A549 (cell line): ENCODE measurements around the gene ABCA13.

Experiments
- BHLHE40 ChIP-seq: IDR thresholded peaks from 2 replicates; pipeline ENCODE4 v1.6.1; 2012; ENCODE audit warnings: low read depth, low read length, inconsistent platforms
- CHD2 ChIP-seq: fragments of 150-350 bp; IDR thresholded peaks from 2 replicates; pipeline ENCODE4 v1.6.1; 2014; ENCODE audit warnings: low read length; ENCODE audit not compliant: partially characterized antibody
- CTCF ChIP-seq: fragments of >200 bp; sonication (Bioruptor Twin); formaldehyde crosslinking; IDR thresholded peaks from 3 replicates; pipeline ENCODE4 v1.5.1; 2016
- KDM1A ChIP-seq: fragments of 200-600 bp; sonication (generic); IDR thresholded peaks from 2 replicates; pipeline ENCODE4 v1.6.1; 2016; ENCODE audit warnings: low read depth, mild to moderate bottlenecking
- MAZ ChIP-seq: fragments of 150-350 bp; IDR thresholded peaks from 2 replicates; pipeline ENCODE4 v1.6.1; 2014; ENCODE audit warnings: antibody characterized with exemption, low read depth, low read length, borderline replicate concordance
- NPAS2 ChIP-seq: fragments of 250-450 bp; sonication (Bioruptor Pico); IDR thresholded peaks from 2 replicates; pipeline ENCODE4 v1.8.0; 2022; ENCODE audit warnings: mild to moderate bottlenecking, moderate library complexity, borderline replicate concordance
- NR3C1 ChIP-seq: fragments of >200 bp; sonication (Bioruptor Twin); formaldehyde crosslinking; IDR thresholded peaks from 3 replicates; pipeline ENCODE4 v1.6.1; 2017
- PHF8 ChIP-seq: fragments of 200-600 bp; sonication (generic); IDR thresholded peaks from 2 replicates; pipeline ENCODE4 v1.6.1; 2016; ENCODE audit warnings: low read depth, mild to moderate bottlenecking, antibody characterized with exemption, moderate library complexity, borderline replicate concordance
- POLR2A ChIP-seq: IDR thresholded peaks from 2 replicates; pipeline ENCODE4 v1.6.1; 2012; ENCODE audit warnings: mild to moderate bottlenecking, low read length
- RARB ChIP-seq: fragments of 250-450 bp; sonication (Bioruptor Pico); IDR thresholded peaks from 2 replicates; pipeline ENCODE4 v1.8.0; 2021; ENCODE audit warnings: mild to moderate bottlenecking, moderate library complexity
- USF2 ChIP-seq: fragments of 450-650 bp; IDR thresholded peaks from 2 replicates; pipeline ENCODE4 v1.6.1; 2014; ENCODE audit warnings: antibody characterized with exemption
- ZC3H11A ChIP-seq: fragments of 450-650 bp; IDR thresholded peaks from 2 replicates; pipeline ENCODE4 v1.6.1; 2014; ENCODE audit warnings: antibody characterized with exemption, mild to moderate bottlenecking
- ZFP36 ChIP-seq: fragments of 450-650 bp; IDR thresholded peaks from 2 replicates; pipeline ENCODE4 v1.6.1; 2014; ENCODE audit warnings: borderline replicate concordance; ENCODE audit not compliant: partially characterized antibody
- TF ChIP-seq, protein P1 (sequence below): fragments of 200-600 bp; sonication (generic); IDR thresholded peaks from 2 replicates; pipeline ENCODE4 v1.6.1; 2016; ENCODE audit warnings: antibody characterized with exemption, mild to moderate bottlenecking, moderate library complexity

DNA sequence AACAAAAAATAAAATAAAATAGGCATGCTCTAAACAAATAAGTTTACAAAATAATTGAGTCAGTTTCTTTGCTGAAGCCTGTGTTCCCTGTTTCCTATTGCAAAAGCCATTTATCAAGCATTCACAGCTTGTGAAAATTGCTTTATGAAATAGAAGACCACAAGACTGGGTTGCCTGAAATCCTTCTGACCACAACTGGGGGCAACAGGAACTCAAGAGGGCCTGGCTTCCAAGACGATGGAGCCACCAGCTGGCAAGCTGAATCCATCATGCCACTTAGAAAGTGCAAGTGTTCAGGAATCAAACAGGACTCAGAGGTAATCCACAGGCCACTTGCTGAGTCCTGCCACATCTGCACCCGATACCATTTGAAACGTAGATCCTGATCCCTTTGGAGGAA, 752 bp upstream of the ABCA13 start:
- TF ChIP-seq USF2 (no peak), CTCF (no peak), NR3C1 (no peak), PHF8 (no peak), POLR2A (no peak), CHD2 (no peak), RARB (CRISPR knock-in tag) (no peak), ZFP36 (no peak), KDM1A (no peak), ZC3H11A (no peak), NPAS2 (CRISPR knock-in tag) (no peak), MAZ (no peak), BHLHE40 (no peak)
- TF ChIP-seq, protein P1, sequence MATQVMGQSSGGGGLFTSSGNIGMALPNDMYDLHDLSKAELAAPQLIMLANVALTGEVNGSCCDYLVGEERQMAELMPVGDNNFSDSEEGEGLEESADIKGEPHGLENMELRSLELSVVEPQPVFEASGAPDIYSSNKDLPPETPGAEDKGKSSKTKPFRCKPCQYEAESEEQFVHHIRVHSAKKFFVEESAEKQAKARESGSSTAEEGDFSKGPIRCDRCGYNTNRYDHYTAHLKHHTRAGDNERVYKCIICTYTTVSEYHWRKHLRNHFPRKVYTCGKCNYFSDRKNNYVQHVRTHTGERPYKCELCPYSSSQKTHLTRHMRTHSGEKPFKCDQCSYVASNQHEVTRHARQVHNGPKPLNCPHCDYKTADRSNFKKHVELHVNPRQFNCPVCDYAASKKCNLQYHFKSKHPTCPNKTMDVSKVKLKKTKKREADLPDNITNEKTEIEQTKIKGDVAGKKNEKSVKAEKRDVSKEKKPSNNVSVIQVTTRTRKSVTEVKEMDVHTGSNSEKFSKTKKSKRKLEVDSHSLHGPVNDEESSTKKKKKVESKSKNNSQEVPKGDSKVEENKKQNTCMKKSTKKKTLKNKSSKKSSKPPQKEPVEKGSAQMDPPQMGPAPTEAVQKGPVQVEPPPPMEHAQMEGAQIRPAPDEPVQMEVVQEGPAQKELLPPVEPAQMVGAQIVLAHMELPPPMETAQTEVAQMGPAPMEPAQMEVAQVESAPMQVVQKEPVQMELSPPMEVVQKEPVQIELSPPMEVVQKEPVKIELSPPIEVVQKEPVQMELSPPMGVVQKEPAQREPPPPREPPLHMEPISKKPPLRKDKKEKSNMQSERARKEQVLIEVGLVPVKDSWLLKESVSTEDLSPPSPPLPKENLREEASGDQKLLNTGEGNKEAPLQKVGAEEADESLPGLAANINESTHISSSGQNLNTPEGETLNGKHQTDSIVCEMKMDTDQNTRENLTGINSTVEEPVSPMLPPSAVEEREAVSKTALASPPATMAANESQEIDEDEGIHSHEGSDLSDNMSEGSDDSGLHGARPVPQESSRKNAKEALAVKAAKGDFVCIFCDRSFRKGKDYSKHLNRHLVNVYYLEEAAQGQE: no peak
